GM18505 (cell line): ENCODE results near the gene KIF2C.
A peak's percentile ranks its signal among the peaks of the same experiment; 100 is the strongest.
"Not testable (repeated sequence)": the region's sequence is repeated elsewhere in the genome, so short reads cannot be mapped to it uniquely, and the experiment has no call there.

Experiments used
- ATAC-seq: cut with Tn5 transposase; IDR thresholded peaks from one replicate; pipeline ENCODE4 v1.9.1; 2021; ENCODE audit not compliant: unreplicated experiment
- POLR2A ChIP-seq: IDR thresholded peaks from 4 replicates; pipeline ENCODE4 v1.6.1; 2011; ENCODE audit warnings: borderline replicate concordance; ENCODE audit not compliant: insufficient read depth, insufficient read length; ENCODE audit errors: extremely low read depth

The KIF2C gene

GRCh38 chr1:44802306-44803061, 62.8 kb downstream of the KIF2C start:
- ATAC-seq = no peak
- no peak for TF ChIP-seq POLR2A

- ATAC-seq = no peak
These were observed 63.4 kb downstream of the KIF2C start for GRCh38 chr1:44803062-44803311.

GRCh38 chr1:44803312-44804095, 63.9 kb downstream of the KIF2C start:
- no peak for TF ChIP-seq POLR2A
- no peak for ATAC-seq

More at GRCh38 chr1:44803062-44803311, 63.4 kb downstream of the KIF2C start:
- TF ChIP-seq POLR2A = no peak

GRCh38 chr1:44805311-44806024, 65.8 kb downstream of the KIF2C start:
- TF ChIP-seq POLR2A = no peak
- ATAC-seq = no peak

- no peak for ATAC-seq
- no peak for TF ChIP-seq POLR2A
These were observed 66.5 kb downstream of the KIF2C start for GRCh38 chr1:44806025-44806703.

GRCh38 chr1:44806704-44807363, 67.2 kb downstream of the KIF2C start, which contains the start of gene DYNLT4:
DYNLT4 (minus strand) TSS chr1:44807351; CDS start chr1:44806668, 683 bp downstream.
- TF ChIP-seq POLR2A = no peak
- no peak for ATAC-seq

GRCh38 chr1:44807364-44808062, 67.9 kb downstream of the KIF2C start:
- peak; percentile 34 for ATAC-seq
- TF ChIP-seq POLR2A = peak; percentile 45

GRCh38 chr1:44808063-44808937, 68.7 kb downstream of the KIF2C start, which contains the start of gene BTBD19:
BTBD19 (plus strand) TSS chr1:44808523; CDS start chr1:44808821, 298 bp downstream.
- ATAC-seq = peak; percentile 21
- TF ChIP-seq POLR2A = peak; percentile 24

GRCh38 chr1:44808938-44809917, 69.6 kb downstream of the KIF2C start:
- peak; percentile 35 for ATAC-seq
- peak; percentile 77 for TF ChIP-seq POLR2A

GRCh38 chr1:44810101-44810761, 70.6 kb downstream of the KIF2C start:
- no peak for TF ChIP-seq POLR2A
- ATAC-seq = no peak

GRCh38 chr1:44810762-44811105, 71.1 kb downstream of the KIF2C start:
- ATAC-seq = not testable (repeated sequence)
